ENCODE data around the gene SPRED3.

DNA sequence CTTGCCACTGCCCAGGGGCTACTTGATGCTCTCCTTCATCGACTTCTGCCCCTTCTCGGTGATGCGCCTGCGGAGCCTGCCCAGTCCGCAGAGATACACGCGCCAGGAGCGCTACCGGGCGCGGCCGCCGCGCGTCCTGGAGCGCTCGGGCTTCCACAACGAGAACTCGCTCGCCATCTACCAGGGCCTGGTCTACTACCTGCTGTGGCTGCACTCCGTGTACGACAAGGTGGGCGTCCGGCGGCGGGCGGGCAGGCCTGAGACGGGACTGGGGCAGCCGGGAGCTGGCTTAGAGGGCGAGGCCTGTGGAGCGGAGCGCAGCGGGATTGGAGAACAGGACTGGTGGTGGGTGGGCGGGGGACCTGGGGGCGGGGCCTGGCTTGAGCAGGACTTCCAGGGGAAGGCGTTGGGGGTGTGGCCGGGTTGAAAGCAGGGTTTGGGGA, 26.8 kb upstream of the SPRED3 start:
- no peak for TF ChIP-seq MAX (IDR thresholded peaks at IDR 0.05)
- TF ChIP-seq USF1 (IDR thresholded peaks at IDR 0.05): no peak
- no peak for TF ChIP-seq FOXM1 (IDR thresholded peaks at IDR 0.05; ENCODE audit: borderline replicate concordance, low read depth)
- no peak for TF ChIP-seq ZBTB7A (IDR thresholded peaks at IDR 0.05; ENCODE audit: low read depth)
- TF ChIP-seq RAD21 (IDR thresholded peaks at IDR 0.05; ENCODE audit: low read depth): no peak

Data from Ishikawa (cell line).